NCI-H1048 (cell line): Measurements from ENCODE around the gene S1PR5.
"Not testable (repeated sequence)": the region's sequence is repeated elsewhere in the genome, so short reads cannot be mapped to it uniquely, and the experiment has no call there.

Experiments used
- DNase-seq: peaks from one replicate; lab custom pipeline; 2025; lab: John Stamatoyannopoulos, UW

The S1PR5 gene, protein sequence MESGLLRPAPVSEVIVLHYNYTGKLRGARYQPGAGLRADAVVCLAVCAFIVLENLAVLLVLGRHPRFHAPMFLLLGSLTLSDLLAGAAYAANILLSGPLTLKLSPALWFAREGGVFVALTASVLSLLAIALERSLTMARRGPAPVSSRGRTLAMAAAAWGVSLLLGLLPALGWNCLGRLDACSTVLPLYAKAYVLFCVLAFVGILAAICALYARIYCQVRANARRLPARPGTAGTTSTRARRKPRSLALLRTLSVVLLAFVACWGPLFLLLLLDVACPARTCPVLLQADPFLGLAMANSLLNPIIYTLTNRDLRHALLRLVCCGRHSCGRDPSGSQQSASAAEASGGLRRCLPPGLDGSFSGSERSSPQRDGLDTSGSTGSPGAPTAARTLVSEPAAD

GRCh38 chr19:10517361-10517759 lies at the start of gene S1PR5:
S1PR5 (minus strand) TSS chr19:10517447; CDS start chr19:10515011, 2,436 bp downstream.
- DNase-seq, result no peak

DNA sequence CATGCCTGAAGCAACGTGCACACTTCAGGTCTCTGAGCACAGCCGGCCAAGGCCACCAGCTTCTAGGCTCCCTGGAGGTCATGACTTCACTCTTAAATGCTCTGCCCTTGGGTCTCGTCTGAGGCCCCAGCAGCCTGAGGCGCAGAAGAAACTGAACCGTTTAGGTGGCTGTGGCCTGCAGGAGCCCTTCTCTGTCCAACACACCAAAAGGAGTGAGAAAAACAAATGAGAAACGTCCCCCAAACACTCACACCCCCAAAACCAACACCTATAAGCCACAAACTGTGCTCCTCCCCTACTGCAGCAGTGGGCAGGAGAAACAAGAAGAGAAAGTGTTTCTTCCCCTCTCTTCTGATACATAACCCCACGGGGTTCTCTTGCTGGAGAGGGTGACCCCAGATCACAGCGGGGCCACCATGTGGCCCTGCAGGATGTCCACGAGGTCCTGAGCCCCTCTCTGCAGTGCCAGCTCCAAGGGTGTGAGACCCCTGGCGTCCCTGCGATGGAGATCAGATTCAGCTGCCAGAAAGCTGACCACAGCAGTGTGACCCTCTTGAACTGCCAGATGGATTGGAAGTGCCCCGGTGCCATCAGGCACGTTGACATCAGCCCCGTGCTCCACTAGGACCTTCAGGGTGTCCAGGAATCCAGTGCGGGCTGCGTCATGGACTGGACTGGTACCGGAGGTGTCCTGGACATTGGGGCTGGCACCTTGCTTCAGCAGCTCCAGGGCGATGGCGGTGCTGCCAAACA lies 49.6 kb upstream of the S1PR5 start:
- DNase-seq, result no peak

DNA sequence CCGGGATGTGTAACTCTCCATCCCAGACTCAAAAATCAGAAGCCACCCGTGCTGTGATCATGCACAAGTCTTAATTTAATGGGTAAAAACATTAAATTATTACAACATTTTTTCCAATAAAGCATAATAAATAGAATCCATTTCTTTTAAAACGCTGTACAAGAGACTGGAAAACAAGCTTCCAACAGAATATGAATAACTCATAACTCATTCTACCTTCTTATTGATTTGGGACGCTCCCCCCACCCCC lies 49.1 kb upstream of the S1PR5 start:
- no peak for DNase-seq

GRCh38 chr19:10565567-10566407 lies 48.5 kb upstream of the S1PR5 start, which contains the start of gene KRI1:
KRI1 (minus strand) TSS chr19:10566010; CDS start chr19:10565999, 11 bp downstream.
- peak; percentile 91 for DNase-seq

GRCh38 chr19:10565028-10565566 lies 47.9 kb upstream of the S1PR5 start:
- DNase-seq, result no peak

- DNase-seq, result no peak
Measured at GRCh38 chr19:10562609-10563008, 45.4 kb upstream of the S1PR5 start.

GRCh38 chr19:10560154-10560553 lies 42.9 kb upstream of the S1PR5 start:
- no peak for DNase-seq

GRCh38 chr19:10557603-10558197 lies 40.5 kb upstream of the S1PR5 start:
- no peak for DNase-seq

DNA sequence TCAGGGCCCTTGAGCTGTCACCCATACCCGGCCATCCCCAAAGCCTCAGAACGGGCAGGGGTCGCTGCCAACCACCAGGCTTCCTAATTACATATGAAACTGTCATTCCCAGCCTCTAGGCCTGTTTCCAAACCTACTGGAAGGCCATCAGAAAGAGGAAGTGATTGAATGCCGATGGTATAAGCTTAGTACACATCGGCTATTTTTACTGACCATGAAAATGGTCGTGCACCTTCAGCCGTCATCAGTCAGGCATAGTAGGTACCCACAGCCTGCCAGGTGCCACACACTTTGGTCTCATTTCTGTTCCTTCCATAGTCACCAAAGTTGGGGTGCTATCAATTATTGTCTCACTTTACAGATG lies 38.3 kb upstream of the S1PR5 start:
- DNase-seq, result no peak

- DNase-seq, result no peak
Measured at GRCh38 chr19:10554760-10555609, 37.7 kb upstream of the S1PR5 start.

DNA sequence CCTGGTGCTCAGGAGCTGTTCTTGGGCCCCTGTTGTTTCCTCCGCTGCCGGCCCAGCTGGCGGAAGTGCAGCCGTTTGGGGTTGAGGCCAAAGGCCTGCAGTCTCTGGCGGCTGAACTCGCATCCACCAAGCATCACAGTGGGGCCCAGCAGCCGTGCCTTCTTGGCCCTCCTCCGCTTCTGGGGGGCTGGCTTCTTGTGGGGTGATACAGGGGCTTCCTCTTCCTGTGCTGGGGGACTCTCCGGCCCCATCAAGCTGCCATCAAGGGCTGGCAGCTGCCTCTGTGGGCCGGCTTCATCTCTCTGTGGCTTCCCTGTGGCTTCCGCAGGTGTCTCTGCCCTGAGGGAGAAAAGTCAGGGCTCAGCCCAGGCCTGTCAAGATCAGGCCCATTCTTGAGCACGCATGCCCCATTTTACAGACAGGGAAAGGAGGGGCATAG lies 36.7 kb upstream of the S1PR5 start:
- no peak for DNase-seq

- DNase-seq, result no peak
Measured at GRCh38 chr19:10553087-10553667, 35.9 kb upstream of the S1PR5 start.

DNA sequence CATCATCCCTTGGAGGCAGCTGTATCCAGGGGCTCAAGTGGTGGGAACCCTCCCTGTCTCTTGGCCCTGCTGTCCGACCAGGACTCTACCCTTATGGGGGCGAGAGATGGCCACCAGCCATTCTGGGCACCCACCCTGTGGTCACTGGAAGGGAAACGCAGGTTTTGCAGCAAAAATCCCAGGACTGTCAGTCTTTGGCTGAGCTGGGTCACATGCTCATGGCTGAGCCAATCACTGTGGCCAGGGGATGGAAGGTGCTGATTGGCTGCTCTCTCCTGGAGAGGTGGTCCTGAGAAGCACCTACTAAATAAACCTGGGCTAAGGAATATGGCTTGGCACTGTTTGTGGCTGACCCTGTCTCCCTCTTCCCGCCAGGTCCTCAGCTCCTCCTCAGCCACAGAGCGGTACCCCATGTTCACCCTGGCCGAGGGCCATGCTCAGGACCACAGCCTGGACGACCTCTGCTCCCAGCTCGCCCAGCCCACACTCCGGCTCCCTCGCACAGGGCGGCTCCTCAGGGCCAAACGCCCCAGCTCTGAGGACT lies 35.3 kb upstream of the S1PR5 start:
- DNase-seq, result no peak

- no peak for DNase-seq
Measured at GRCh38 chr19:10551698-10552301, 34.6 kb upstream of the S1PR5 start.

DNA sequence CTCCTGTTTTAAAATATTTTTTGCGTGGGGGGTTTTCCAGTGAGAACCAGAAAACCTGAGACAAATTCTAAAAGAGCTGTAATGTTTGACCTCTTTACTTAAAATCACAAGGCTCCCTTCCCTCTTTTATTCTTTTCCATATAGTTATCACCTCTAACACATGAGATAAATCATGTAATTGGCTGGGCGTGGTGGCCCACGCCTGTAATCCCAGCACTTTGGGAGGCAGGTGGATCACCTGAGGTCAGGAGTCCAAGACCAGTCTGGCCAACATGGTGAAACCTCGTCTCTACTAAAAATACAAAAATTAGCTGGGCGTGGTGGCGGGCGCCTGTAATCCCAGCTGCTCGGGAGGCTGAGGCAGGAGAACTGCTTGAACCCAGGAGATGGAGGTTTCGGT lies 33.8 kb upstream of the S1PR5 start:
- not testable (repeated sequence) for DNase-seq

DNA sequence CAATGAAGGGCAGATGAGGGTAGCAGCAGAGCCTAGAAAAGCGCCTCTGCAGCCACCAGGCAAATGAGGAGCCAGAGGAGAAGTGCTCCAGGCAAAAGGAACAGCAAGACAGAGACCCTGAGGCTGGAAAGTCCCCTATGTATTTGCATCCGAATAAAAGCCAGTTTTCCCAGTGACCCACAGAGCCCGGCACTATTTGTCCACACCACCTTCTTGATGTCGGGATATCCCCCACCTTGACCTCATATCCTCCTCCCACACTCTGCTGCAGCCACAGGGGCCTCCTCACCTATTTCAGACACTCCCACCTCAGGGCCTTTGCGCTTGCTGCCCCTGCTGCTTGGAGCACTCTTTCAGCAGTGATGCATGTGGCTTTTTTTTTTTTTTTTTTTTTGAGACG lies 33.1 kb upstream of the S1PR5 start:
- DNase-seq, result no peak

GRCh38 chr19:10549733-10550132 lies 32.5 kb upstream of the S1PR5 start:
- no peak for DNase-seq

- no peak for DNase-seq
Measured at GRCh38 chr19:10548746-10549276, 31.6 kb upstream of the S1PR5 start.

GRCh38 chr19:10546817-10547216 lies 29.6 kb upstream of the S1PR5 start:
- DNase-seq, result no peak
